ENCODE measurements around the gene JPH2.

Gene JPH2

DNA sequence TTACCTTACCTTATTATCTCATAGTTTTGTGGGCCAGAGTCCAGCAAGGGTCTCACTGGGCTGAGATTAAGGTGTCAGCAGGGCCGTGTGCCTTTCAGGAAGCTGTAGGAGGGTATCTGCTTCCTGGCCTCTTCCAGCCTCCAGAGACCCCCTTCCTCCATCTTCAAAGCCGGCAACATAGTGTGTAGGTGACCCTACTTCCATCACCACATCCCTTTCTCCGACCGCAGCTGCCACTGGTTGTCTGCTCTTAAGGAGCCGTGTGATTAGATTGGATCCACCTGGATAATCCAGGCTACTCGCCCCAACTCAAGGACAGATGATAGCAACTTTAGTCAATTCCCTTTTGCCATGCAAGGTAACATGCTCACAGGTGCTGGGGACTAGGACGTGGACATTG is 91.2 kb downstream of the JPH2 start:
- no peak for DNase-seq

DNA sequence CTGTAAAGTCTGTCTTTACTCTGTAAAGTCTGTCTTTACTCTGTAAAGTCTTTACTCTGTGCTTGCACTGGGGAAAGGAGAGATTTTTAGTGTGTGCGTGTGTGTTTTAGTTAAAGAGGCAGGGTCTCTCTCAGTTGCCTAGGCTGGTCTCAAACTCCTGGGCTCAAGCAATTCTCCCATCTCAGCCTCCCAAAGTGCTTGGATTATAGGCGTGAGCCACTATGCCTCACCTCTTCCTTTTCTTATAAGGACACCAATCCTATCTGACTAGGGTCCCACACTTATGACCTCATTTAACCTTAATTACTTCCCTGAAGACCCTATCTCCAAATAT is 93.8 kb downstream of the JPH2 start:
- no peak for DNase-seq

DNA sequence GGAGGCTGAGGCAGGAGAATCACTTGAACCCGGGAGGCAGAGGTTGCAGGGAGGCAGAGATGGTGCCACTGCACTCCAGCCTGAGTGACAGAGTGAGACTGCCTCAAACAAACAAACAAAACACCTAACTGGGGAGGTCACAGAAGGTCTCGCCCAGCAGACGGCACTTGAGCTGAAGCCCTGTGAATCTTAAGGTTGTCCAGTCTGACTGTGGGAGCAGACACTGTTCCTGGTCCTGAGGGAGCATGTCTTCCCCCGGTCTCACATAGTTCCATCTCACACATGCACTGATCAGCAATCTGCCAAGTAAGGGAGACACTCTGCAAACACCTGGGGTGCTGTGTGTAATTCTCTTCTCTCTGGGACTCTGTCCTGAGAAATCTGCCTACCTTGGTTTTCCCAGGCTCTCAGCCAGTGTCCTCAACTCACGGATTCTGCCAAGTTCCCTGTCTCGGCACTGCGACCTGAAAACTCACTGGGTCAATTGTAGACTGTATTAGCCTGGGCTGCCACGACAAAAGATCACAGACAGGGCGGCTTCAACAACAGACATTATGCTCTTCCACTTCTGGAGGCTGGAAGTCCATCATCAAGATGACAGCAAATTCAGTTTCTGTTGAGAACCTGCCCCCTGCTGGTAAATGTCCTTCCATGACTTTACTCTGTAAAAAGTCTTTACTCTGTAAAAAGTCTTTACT is 94.3 kb downstream of the JPH2 start:
- no peak for DNase-seq

DNA sequence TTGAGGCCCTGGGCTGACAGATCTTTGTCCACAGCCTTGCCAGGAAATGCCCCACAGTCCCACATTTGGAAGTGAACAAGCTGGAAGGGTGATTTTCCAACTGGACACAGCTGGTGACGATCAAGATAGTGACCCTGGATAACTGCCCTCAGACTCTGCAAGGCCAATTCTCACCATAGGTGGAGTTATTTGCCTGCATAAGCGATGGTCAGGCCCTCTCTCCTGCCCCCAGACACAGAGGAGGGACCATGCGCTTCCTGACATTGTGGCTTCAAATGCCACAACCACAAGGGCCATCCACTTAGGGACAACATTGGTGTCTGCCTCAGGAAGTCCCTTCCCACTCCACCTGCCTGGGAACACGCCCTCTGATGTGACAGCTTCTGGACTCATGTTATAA is 96.0 kb downstream of the JPH2 start:
- DNase-seq = no peak

DNA sequence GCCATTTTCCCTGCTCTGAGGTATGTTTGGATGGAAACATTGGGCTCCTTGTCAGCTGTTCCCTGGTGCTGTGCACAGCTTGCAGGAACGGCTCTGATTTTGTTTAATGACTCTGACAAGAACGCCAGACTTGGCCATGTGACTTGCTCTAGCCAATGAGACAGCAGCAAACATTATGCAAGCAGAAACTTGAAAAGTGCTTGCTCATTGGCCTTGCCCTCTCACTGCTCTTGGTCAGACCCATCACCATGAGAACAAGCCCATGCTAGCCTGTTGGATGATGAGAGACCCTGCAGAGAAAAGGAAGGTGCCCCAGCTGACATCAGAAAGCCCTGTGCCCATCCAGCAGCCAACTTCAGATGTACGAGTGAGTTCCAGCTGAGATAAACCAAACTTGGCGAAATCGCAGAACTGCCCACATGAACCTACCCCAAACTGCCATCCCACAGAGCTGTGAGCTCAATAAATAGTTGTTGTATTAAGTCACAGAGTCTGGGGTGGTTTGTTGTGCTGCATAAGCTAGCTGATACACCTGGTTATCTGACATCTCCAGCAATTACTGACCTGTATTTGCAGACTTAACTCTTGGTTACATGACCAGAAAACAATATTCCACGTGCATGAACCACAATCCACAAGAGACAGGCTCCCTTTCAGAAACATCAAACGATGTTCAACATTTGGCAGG is 96.9 kb downstream of the JPH2 start:
- DNase-seq = no peak

DNA sequence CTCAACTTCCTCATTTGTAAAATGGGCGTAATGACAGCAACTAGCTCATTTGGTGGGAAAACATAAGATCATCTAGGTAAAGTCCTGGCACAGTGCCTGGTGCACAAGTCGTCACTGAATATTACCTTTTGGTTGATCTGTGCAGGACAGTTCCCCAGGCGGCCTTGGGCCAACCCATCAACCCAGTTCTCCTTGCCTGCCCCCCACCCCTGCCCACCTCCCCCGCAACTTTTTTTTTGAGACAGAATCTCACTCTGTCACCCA is 99.2 kb downstream of the JPH2 start:
- no peak for DNase-seq

DNA sequence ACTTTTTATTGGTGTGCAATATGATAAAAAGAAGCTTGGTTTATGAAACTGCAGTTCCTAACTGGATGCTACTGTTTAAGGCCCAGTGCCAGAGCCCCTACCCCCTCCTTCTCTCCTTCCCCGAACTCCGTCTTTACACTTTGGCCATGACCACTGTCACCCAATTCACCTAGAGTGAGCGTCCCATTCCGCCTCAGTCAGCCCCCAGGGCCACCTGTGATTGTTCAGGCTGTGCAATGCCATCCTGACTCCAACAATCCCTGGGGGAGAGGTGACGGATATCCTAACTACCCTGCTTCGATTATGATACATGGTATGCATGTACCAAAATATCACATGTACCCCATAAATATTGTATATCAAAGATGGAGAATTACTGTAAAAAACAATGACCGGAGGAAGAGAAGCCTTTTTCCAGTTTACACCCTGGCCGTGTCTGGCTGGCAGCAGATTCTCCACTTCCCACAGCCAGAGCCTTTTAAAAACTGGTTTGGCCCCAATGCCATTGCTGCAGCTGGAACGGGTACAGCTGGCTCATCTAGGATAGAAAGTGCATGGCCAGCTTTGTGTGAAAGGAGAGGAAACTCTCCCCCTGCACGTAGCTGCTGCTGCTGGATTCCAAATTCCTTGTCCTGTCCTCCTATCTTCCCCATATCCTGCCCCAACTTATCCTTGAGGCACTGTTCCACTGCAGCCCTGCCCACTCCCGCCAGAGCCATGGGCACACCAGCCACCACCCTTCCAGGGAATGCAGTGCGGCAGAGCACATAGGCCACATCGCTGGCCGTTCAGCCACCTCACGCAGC is 99.7 kb downstream of the JPH2 start:
- no peak for DNase-seq

DNA sequence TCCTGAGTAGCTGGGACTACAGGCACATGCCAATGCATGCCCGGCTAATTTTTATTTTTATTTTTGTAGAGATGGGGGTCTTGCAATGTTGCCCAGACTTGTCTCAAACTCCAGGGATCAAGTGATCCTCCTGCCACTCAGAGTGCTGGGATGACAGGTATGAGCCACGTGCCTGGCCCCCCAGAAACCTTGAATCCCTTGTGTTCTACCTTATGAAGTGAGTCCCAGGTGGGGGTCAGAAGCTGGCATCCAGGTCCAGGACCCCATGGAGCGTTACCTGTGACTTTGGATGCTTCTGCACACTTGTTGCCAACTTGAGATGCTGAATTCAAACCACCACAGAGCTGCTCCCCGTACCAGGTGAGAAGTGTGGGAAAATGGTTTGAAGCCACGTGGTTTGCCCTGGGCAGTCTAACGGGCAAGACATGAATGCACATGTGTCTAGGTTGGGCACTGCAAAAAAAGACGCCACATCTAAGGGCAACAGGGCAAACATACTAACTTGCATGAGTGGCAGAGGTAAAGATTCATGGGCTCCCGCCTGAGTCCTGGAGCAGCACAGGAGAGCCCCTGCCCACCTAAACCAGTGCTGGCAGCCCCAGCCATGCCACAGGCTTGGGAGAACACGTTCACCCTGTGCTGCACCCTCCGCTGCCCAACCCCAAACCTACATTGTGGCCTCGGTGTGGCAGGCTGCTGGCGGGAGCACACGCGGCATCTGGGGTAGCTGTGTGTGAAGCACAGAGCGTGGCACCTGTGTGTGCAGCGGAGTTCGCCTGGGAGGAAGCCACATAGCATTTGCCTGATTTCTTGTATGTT is 101.2 kb downstream of the JPH2 start:
- DNase-seq = no peak

DNA sequence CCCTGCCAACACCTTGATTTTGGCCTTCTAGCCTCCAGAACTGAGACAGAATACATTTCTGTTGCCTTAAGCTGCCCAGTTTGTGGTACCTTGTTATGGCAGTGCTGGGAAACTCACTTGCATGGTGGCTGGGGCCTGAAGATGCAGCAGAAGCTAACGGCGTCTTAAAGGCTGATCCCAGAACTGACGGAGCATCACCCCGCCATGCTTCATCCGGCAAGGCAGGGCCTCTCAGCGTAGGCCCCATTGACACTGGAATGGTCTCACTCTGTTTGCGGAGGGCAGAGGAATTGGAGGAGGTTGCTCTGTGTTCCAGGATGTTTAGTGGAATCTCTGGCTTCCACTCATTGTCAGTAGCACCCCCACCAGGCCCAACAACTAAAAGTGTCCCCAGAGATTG is 102.1 kb downstream of the JPH2 start:
- DNase-seq = no peak

DNA sequence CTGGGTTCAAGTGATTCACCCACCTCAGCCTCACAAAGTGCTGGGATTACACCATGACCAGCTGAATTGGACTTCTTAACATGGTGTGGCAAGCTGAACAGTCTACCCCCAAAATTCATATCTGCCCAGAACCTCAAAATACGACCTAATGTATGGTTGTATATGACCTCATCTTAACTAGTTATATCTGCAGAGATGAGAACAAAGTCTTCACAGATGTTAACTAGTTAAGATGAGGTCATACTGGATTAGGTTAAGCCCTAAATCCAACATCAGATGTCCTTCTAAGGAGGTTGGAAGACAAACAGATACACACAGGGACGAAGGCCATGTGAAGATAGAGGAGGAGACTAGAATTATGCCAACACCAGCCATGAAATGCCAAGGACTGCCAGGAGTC is 102.5 kb downstream of the JPH2 start:
- no peak for DNase-seq

DNA sequence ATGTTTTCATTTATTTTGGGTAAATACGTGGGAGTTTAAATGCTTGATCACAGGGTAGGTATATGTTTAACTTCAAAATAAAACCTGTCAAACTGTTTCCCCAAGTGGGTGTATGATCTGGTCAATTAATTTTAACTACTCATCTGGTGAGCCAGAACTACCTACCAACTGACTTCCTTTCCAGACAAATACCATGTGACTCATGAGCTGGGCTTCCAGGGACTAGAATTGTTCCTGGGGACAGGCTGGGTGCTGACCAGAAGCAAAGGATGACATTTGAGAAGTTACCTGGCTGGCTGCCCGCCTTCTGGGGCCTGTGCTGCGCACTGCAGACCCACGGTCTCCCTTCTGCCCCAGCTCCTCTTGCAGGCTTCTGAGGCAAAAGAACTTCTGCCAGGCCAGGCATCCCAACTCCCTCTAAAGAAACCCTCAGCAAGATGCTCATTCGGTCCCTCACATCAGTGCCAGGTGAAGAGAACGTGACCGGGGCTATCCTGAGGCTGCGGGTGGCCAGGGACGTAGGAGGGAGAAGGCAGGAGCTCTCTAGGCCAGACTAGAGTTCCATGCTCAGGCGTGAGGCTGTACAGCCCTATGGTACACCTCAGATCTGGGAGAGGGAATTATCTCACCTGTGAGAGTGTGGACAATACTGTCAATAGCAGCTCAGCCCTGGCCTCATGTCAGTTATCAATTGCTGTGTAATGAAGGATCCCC is 103.6 kb downstream of the JPH2 start:
- DNase-seq = no peak

DNA sequence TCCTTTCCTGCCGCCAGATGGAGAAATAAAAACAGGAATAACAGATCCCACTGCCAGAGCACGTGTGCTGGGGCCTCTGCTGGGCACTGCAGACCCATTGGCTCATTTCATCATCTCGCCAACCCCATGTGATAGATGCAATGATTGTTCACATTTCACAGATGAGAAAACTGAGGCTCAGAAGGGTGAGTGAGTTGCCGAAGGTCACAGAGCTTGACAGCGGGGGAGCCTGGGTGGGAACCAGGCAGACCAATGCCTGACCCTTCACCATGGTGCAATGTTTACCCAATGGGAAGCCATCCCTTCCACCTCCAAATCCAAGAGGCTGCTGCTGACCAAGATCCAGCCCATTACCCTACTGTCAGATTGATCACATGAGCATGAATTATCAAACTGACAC is 105.1 kb downstream of the JPH2 start:
- DNase-seq = no peak

DNA sequence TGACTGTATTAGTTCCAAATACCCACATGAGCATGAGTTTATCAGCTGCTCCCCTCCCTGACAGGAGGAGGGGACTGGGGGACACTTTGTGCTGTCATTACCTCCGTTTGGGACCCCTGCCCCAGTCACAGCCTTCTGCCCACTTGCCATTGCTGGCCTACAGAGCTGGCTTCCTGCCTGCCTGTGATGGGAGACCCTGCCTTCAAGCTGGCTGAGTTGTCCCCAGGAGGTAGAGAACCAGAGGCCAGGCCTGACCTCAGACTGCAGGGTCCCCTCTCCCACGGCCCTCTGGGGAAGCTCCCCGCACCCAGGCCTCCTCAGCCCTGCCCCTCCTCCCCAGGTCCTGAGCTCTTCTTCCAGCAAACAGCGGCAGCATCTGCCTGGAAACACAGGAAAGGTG is 105.5 kb downstream of the JPH2 start:
- no peak for DNase-seq

DNA sequence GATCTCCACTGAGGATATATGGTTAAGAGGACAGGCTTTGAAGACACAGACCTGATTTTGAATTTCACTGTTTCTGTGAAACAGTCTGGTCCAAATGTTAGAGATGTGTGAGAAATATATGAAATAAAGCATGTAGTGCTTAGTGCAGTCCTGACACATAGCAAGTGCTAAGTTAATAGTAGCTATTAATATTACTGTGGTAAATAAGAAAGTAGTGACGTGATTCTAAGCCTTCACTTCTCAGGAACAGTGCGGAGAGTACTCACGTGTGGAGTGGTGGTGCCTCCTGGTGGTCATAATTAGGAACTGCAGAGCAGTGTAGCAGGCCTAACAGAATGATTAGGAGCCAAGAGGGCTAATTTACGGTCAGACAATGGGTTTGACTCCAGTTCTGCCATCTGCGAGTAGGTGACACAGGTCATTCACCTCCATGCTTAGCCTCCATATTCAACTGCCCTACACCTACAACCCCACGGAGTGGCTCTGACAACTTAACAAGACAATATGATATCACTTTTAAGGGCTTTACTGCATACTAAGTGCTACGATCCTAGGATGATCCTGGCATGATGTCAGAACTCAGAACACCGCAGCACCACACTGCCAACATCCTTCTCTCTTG is 106.2 kb downstream of the JPH2 start:
- DNase-seq = peak; percentile 33

DNA sequence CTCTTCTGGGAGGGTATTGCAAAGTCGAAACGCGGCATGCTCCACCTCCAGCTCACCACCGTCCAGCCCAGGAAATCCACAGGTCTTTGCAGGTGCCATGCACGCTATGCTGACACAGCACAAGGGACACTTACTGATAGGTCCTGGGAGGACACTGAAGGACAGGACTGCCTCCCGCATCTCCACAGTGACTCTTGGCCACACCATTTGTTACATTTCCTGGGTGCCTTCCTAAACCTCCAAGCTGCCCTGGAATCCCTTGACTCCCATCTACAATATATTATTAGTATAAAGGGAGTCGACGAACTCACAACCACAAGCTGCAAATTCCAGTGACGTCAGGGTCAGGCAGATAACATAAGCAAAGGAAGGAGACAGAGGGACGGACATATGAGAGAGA is 106.9 kb downstream of the JPH2 start:
- no peak for DNase-seq

DNA sequence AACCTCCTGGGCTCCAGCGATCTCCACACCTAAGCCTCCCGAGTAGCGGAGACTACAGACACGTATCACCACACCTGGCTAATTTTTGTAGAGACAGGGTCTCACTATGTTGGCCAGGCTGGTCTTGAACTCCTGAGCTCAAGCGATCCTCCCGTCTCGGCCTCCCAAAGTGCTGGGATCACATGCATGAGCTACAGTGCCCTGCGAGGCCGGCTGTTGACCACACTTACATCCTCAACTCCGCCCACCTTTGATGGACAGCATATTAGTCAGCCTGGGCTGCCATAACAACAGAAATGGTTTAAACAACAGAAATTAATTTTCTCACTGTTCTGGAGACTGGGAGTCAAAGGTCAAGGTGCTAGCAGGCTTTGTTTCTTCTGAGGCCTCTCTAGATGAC is 107.7 kb downstream of the JPH2 start:
- no peak for DNase-seq

DNA sequence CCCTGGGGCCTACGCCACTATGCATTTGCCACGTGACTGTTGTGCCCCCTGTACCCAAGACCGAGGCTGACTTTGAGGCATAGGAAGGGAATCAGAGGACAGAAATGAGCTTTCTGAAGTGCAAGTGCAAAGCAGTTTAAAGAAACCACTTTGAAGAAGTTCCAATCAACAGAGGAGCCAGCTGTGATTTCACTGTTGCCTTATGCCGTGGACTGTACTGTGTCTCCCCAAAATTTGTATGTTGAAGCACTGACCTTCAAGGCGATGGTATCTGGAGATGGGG is 111.1 kb downstream of the JPH2 start:
- no peak for DNase-seq

DNA sequence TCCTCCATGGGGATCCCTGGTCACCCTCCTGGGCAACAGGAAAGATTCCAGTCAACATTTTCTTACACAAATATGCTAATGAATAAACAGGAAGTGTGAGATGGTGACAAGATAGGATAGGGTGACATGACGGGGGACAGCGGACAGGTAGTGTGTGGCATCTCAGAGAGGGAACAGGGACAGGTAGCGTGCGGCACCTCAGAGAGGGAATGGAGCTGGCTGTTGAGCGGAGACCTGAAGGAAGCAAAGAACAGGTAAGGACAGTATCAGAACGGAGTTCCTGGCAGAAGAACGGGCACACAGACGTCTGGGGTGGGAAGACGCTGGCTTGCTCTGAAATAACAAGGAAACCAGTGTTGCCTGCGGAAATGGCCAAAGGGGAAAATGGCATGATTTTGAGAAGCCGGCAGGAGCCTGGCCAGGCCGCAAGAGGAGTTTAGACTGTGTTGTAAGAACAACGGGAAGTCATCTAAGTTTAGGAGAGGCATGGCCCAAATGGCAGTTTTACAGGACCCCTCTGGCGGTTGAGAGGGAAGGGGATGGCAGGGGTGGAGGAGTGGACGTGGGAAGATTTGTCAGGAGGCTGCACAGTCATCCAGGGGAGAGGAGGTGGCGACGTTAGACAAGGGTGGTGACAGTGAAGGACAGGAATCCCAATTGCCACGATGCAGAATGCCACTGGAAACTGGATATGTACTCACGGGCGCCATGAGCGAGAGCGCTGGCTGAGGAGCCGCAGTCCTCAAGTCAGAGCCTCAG is 111.6 kb downstream of the JPH2 start:
- DNase-seq = no peak

DNA sequence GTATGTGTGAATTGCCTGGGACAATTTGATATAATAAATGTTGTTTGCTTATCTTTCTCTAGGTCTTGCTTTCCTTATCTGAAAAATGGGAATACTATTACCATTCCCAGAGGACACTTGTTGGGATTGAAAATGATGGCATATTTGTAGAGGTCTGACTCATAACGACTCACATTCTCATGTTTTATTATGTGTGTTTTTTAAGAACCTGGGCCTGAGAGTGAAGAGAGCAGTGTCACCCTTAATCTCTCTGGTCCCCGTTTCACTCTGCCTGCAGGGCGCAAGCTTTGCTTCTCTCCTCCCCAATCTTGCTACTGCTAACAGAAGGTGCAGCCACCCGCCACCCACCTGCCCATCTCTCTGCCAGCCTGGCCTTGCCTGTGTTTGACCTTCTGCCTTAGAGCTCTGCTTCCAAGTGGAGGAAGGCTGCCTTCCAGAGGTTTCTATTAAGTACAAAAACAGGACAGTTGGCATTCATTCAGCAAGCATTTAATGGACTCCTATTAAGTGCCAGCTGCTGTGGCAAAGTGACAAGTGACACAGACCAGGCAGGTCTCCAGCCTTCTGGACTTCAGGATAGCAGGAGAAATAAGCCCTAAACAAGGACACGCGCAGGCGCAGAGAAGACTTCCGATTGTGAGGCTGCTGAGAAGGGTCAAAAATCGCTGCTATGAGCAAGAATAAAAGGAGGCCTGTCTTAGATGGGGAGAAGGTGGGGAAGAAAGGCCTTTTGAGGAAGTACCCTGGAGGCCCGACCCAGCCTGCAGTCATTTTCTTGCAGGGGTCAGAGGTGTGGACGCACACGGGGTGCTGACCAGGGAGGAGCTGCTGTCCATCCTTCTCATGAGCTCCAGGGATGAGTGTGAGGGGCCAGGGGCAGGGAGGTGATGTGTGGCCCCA is 112.5 kb downstream of the JPH2 start:
- no peak for DNase-seq

DNA sequence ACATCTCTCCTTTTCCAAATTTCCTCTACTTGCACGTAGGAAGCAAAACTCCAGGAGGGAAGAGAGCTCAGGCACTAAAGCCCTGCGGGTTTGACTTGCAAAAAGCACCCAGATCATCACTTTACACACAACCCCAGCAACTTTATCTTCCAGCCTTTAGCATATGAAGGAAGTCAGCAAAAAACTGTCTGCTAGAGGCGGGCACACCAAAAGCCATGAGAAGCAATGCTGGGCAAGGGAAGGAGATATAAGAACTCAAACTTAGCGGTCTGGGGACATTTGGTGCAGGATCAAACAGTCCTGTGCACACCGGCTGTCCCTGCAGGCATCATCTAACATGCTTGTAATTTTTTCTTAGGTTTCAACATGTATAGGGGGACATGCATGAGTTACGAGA is 113.3 kb downstream of the JPH2 start:
- DNase-seq = no peak
